Suprapubic skin (tissue), 4 donors: ENCODE results near the gene NR6A1. TPM values are rescaled to one million over a fixed set of nuclear protein-coding genes. Genes with fewer than 3 reads are reported as not detected.

Experiments
- DNase-seq, 2 donors: peaks; one replicate each; pipeline ENCODE4 v3.0.0-alpha.2; 2019; ENCODE audit warnings: low spot score in 2 of 2
- H3K27ac ChIP-seq: fragments of 200-600 bp; sonication (generic); one replicate; pipeline ENCODE4 v1.5.1; 2019
- H3K27me3 ChIP-seq: fragments of 200-600 bp; sonication (generic); one replicate; pipeline ENCODE4 v1.5.1; 2019
- H3K36me3 ChIP-seq: fragments of 200-600 bp; sonication (generic); one replicate; pipeline ENCODE4 v1.5.1; 2019
- H3K4me1 ChIP-seq: fragments of 200-600 bp; sonication (generic); one replicate; pipeline ENCODE4 v1.5.1; 2019
- H3K4me3 ChIP-seq: fragments of 200-600 bp; sonication (generic); one replicate; pipeline ENCODE4 v1.5.1; 2019; ENCODE audit warnings: mild to moderate bottlenecking
- H3K9me3 ChIP-seq: fragments of 200-600 bp; sonication (generic); one replicate; pipeline ENCODE4 v1.5.1; 2019
- CTCF ChIP-seq, 2 donors: fragments of 200-600 bp in 1 of 2; fragments of 450-650 bp in 1 of 2; sonication (generic) in 1 of 2; IDR thresholded peaks; one replicate each; pipeline ENCODE4 v1.5.1; 2016 to 2019; ENCODE audit warnings: antibody characterized with exemption in 2 of 2, mild to moderate bottlenecking in 1 of 2, moderate library complexity in 1 of 2
- EP300 ChIP-seq: sonication (generic); formaldehyde crosslinking; IDR thresholded peaks from one replicate; pipeline ENCODE4 v1.6.1; 2017; ENCODE audit warnings: antibody characterized with exemption
- POLR2A ChIP-seq, 2 donors: fragments of 450-650 bp; IDR thresholded peaks; one replicate each; pipeline ENCODE4 v1.6.1; 2017; ENCODE audit warnings: antibody characterized with exemption in 2 of 2, mild to moderate bottlenecking in 2 of 2, moderate library complexity in 2 of 2
- POLR2AphosphoS5 ChIP-seq, 3 donors: sonication (generic); formaldehyde crosslinking; IDR thresholded peaks; one replicate each; pipeline ENCODE4 v1.6.1; 2017; ENCODE audit warnings: antibody characterized with exemption in 3 of 3
- WGBS: methylation state at CpG from one replicate; pipeline ENCODE4 v1.1.5; 2018; 5-methylcytosine and 5-hydroxymethylcytosine counted together
- total RNA-seq, 4 donors: library from RNA; depleted of rRNA; stranded (reverse); fragments of >200 nt; gene quantifications; one replicate each; pipeline ENCODE4 v1.1.0, GENCODE V29; 2016

The NR6A1 gene
- total RNA-seq, 4 donors from 2014 or later: 6.5 to 10.1 (median 6.8) TPM

- peaks cover 53% of the 10 kb centered on the region for H3K27me3 ChIP-seq
- no peak for DNase-seq
- peaks cover 22% of the 10 kb centered on the region for H3K4me1 ChIP-seq
- 63% methylated on average over 16 of the region's 19 CpGs for WGBS
- H3K36me3 ChIP-seq: no peaks in the 10 kb centered on the region
- no peak for TF ChIP-seq EP300
- no peak for TF ChIP-seq CTCF (IDR thresholded peaks at IDR 0.05)
- TF ChIP-seq POLR2A (IDR thresholded peaks at IDR 0.05): no peak
- no peak for TF ChIP-seq POLR2AphosphoS5 (IDR thresholded peaks at IDR 0.05)
- no peaks in the 10 kb centered on the region for H3K9me3 ChIP-seq
- no peak overlapping the region for H3K27ac ChIP-seq
- H3K4me3 ChIP-seq: no peak overlapping the region
Observed at GRCh38 chr9:124505901-124506346, 265.2 kb downstream of the NR6A1 start.

GRCh38 chr9:124505006-124505900, 265.9 kb downstream of the NR6A1 start:
- Histone ChIP-seq H3K36me3 (no peaks in the 10 kb centered on the region), H3K4me3 (peak overlapping the region; percentile 42), H3K9me3 (no peaks in the 10 kb centered on the region), H3K27ac (no peak overlapping the region), H3K4me1 (peaks cover 22% of the 10 kb centered on the region), H3K27me3 (peaks cover 60% of the 10 kb centered on the region)
- TF ChIP-seq POLR2A (IDR thresholded peaks at IDR 0.05): no peak
- TF ChIP-seq EP300: no peak
- no peak for TF ChIP-seq POLR2AphosphoS5 (IDR thresholded peaks at IDR 0.05)
- TF ChIP-seq CTCF (IDR thresholded peaks at IDR 0.05): no peak
- 42% methylated on average over 18 of the region's 69 CpGs for WGBS
- DNase-seq: no peak

GRCh38 chr9:124504530-124505005, 266.5 kb downstream of the NR6A1 start:
- DNase-seq: no peak
- TF ChIP-seq EP300 (no peak), CTCF (IDR thresholded peaks at IDR 0.05) (no peak), POLR2A (IDR thresholded peaks at IDR 0.05) (no peak), POLR2AphosphoS5 (IDR thresholded peaks at IDR 0.05) (no peak)
- Histone ChIP-seq H3K4me1 (peaks cover 22% of the 10 kb centered on the region), H3K27ac (no peak overlapping the region), H3K9me3 (no peaks in the 10 kb centered on the region), H3K4me3 (peak overlapping the region; percentile 42), H3K27me3 (peaks cover 67% of the 10 kb centered on the region), H3K36me3 (no peaks in the 10 kb centered on the region)
- WGBS: no CpG with 5 or more reads among the region's 81 CpGs

- Histone ChIP-seq H3K36me3 (no peaks in the 10 kb centered on the region), H3K4me3 (peak overlapping the region; percentile 42), H3K27me3 (peaks cover 74% of the 10 kb centered on the region), H3K27ac (no peak overlapping the region), H3K4me1 (peaks cover 22% of the 10 kb centered on the region), H3K9me3 (no peaks in the 10 kb centered on the region)
- WGBS: 5% methylated on average over 55 of the region's 76 CpGs
- TF ChIP-seq EP300: no peak
- no peak for TF ChIP-seq CTCF (IDR thresholded peaks at IDR 0.05)
- no peak for TF ChIP-seq POLR2AphosphoS5 (IDR thresholded peaks at IDR 0.05)
- TF ChIP-seq POLR2A (IDR thresholded peaks at IDR 0.05): no peak
- DNase-seq: no peak
Observed at GRCh38 chr9:124503713-124504529, 267.2 kb downstream of the NR6A1 start.
